DOHH2 (cell line): ENCODE results near the gene RFLNA.

ENCODE experiments used
- EZH2phosphoT487 ChIP-seq: fragments of 200-600 bp; sonication (generic); IDR thresholded peaks from 2 replicates; pipeline ENCODE4 v1.6.1; 2017; ENCODE audit warnings: borderline replicate concordance, mild to moderate bottlenecking, antibody characterized with exemption, low read length, moderate library complexity, mixed read lengths
- TF ChIP-seq, protein P1 (sequence below): fragments of 200-600 bp; sonication (generic); IDR thresholded peaks from one replicate; pipeline ENCODE4 v1.5.1; 2014; ENCODE audit warnings: antibody characterized with exemption, mild to moderate bottlenecking, low read depth, low read length; ENCODE audit not compliant: poor library complexity, severe bottlenecking

DNA sequence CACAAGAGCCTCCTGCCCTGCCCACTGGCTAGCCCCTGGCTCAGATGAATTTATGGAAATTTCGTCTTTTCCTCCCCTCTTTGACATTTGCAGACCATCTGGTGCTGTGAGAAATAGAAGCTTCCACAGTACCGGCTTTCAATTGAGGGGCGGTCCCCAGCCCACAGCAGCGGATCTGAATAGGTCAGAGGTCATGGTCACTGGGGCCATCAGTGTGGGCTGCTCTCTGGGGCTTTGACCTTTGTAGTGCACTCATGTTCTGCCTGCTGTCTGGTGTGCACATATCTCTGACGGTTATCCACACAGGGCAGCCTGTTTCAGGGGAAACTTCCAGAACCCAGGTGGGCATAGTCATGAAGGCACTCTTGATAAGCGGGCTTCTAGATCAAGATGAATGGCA lies 2.5 kb upstream of the RFLNA start:
- TF ChIP-seq, protein P1, sequence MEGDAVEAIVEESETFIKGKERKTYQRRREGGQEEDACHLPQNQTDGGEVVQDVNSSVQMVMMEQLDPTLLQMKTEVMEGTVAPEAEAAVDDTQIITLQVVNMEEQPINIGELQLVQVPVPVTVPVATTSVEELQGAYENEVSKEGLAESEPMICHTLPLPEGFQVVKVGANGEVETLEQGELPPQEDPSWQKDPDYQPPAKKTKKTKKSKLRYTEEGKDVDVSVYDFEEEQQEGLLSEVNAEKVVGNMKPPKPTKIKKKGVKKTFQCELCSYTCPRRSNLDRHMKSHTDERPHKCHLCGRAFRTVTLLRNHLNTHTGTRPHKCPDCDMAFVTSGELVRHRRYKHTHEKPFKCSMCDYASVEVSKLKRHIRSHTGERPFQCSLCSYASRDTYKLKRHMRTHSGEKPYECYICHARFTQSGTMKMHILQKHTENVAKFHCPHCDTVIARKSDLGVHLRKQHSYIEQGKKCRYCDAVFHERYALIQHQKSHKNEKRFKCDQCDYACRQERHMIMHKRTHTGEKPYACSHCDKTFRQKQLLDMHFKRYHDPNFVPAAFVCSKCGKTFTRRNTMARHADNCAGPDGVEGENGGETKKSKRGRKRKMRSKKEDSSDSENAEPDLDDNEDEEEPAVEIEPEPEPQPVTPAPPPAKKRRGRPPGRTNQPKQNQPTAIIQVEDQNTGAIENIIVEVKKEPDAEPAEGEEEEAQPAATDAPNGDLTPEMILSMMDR = no peak
- no peak for TF ChIP-seq EZH2phosphoT487
